Stimulated activated CD4-positive, alpha-beta T cell treated with anti-CD3 and anti-CD28 coated beads, TNF-alpha, amount 100 ng/mL, for 4 hours (primary cell): ENCODE measurements around the gene RBM10.
A peak's percentile ranks its signal among the peaks of the same experiment; 100 is the strongest.

Experiments
- DNase-seq, 3 experiments: peaks; one replicate each; pipeline ENCODE4 v3.0.0-alpha.2; 2020; ENCODE audit warnings: low read depth in 3 of 3

Gene RBM10

DNA sequence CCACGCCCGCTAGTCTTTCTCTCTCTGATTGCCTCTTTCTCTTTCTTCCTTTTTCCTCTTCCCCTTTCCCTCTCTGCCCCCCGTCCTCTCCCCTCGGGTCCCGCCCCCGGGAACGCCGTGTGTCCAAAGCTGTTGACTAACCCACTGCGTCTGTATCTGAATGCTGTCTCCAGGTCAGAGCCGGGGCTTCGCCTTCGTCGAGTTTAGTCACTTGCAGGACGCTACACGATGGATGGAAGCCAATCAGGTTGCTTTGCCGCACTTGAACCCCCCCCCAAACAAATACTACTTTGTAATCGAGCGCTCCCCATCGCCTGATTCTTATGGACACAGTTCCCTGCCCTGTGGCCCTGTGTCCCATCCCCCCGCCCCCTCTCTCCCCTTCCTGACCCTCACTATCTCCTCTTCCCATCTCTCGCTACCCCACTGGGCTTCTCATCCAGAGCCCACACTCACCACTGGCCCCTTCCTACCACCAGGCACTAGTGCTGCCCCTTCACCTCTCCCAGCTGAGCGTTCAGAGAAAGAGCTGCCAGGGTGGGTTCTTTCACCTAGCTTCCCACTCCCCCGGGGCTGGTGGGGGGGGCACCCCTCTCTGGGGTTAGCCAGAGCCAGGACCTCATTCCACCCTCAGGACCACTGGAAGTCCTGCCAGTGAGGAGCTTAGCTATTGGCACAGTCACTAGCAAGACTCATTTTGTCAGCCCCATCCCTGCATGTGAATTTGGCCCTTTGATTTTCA lies 30.0 kb downstream of the RBM10 start:
- no peak for DNase-seq

DNA sequence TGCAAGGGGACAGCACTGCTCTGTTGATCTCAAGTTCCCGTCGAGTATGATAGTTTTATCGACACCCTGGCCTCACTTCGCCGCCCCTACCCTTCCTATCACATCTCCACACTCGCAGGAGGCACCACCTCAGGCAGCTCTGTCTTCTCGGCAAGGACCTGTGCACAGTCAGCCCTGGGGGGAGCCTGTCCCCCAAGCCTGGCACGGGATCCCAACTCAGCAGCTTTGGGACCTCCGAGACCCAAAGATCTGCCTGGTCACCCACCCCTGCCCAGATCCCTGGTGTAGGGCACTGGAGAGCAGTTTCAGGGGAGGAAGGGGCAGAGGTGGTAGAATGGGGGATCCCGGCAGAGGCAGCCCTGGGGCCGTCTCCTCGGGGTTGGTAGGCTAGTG lies 30.6 kb downstream of the RBM10 start:
- no peak for DNase-seq

DNA sequence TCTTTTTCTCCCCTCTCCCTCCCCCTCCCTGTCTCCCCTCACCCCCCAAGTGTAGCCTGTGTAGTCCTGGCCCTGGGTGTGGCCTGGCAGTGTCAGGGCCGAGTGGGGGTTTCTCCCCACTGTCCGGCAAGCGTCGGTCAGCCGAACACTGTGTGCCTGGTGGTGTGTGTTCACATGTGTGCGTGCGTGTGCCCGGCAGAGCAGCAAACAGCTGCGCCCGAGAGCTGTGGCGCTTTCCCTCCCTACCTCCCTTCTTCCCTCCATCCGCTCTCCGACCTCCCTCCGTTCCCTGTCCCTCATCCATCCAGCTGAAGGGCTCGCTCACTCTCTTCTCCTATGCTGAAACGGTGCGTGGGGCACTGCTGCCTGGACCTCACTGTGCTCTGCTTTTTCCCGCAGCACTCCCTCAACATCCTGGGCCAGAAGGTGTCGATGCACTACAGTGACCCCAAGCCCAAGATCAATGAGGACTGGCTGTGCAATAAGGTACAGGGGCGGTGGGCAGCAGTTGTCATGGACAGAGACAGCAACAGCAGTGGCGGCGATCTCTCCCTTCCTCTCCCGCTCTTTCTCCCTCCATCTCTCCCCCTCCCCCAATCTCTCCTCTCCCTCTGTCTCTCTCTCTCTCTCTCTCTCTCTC lies 31.2 kb downstream of the RBM10 start:
- no peak for DNase-seq

DNA sequence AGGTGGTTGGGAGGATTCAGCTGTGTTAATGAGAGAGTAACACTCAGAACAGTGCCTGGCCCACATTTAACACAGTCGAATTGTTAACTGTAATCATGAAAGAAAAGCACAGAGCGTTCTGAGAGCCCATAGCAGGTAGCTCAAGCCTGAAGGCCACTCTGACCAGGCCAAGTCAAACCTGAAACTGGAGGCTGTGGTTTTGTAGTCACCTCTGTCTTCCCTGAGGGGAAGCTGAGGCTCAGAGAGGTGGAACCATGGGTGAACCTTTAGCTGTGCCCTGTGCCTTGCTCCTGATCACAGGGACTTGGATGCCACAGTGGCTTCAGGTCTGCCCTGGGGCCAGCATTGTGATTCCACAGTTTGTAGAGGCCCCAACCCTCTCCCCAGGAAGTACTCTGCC lies 32.1 kb downstream of the RBM10 start:
- DNase-seq = no peak

DNA sequence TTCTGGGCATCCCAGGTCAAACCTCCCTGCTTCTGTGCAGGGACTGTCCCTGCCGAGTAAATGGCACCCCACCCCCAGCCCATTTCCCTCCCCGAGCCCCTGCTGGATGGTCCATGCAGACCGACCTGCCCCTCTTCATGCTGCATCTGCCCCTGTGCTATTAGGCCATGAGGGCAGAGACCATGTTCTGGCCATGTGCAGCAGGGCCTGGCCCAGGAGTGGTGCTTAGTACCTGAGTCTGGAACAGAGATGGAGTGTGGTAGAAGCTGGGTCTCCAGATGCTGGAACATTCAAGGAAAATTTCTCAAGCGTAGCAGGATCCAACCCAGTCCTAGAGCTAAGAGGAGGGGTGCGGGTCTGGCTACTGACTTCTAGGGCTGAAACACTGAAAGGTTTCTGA lies 33.3 kb downstream of the RBM10 start:
- no peak for DNase-seq

DNA sequence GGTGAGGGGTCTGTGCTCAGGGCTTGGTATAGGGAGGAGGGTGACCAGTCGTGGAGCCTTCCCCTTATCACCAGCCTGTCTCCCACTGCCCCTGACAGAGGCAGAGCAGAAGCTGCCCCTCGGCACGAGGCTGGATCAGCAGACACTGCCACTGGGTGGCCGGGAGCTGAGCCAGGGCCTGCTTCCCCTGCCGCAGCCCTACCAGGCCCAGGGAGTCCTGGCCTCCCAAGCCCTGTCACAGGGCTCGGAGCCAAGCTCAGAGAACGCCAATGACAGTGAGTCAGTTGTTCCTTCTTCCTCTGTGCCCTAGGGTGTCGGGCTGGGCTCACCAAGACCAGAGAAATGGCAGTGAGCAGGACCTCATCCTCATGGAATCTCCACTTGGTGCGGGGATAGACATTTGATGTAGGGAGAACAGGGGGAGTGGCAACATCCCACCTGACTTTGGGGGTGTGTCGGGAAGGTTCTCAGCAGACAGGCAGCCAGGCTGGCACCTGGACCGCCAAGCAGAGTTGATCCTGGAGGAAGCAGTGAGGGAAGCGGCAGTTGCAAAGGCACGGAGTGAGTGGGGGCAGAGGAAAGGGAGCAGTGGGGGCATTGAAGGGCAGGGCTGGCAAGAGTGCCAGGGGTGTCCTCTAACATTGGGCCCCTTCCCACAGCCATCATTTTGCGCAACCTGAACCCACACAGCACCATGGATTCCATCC lies 34.4 kb downstream of the RBM10 start:
- no peak for DNase-seq

DNA sequence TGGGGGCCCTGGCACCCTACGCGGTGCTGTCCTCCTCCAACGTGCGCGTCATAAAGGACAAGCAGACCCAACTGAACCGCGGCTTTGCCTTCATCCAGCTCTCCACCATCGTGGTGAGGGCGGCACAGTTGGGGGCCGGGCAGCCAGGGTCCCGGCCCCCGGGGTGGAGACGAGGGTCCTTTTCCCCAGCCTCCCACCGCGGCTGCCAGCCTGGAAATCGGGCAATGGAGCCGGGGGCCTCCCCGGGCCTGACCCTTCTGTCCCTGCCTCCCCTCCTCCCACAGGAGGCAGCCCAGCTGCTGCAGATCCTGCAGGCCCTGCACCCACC lies 34.9 kb downstream of the RBM10 start:
- no peak for DNase-seq

DNA sequence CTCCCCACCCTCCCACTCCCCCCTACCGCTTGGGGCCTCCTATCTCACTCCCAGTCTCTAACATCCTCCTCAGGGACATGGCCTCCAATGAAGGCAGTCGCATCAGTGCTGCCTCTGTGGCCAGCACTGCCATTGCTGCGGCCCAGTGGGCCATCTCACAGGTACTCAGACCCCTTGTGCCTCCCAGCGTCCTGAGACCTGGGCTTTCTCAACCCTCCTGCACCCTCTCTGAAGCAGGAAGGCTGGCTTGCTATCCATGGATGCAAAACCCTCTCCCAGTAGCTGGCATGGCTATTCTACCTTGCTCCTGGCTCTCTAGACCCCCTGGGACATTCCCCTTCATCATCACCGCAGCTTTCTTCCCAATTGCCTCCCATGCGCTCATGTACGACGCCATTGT lies 35.3 kb downstream of the RBM10 start:
- no peak for DNase-seq

DNA sequence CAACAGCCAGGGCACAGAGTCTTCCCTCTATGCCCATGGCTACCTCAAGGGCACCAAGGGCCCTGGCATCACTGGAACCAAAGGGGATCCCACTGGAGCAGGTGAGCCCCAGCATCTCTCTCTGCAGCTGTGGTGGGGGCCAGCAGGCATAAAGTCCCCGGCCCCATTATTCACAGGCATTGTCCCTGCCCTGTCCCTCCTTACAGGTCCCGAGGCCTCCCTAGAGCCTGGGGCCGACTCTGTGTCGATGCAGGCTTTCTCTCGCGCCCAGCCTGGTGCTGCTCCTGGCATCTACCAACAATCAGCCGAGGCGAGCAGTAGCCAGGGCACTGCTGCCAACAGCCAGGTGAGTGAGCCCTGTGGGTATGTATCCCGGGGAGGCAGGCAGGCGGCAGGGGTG lies 36.3 kb downstream of the RBM10 start:
- no peak for DNase-seq

DNA sequence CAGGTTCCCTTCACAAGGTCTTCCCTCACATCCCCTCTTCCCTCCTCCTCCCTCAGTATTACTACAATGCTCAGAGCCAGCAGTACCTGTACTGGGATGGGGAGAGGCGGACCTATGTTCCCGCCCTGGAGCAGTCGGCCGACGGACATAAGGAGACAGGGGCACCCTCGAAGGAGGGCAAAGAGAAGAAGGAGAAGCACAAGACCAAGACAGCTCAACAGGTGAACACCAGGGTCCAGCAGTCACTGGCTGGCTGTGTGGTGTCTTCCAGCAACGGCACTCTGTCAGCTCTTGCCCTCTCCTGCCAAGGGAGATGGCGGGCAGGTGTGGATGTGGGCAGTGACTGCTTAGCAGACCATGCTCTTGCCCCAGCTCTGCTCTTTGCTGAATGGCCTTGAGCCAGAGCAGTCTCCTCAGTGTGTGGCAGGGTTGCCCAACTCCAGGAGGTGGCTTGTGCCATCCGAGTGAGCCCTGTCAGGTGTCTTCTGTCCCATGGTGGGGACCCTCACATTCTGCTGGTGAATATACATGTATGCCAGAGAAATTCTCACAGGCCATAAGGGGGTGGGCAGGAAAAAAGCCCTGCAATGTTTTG lies 37.2 kb downstream of the RBM10 start:
- DNase-seq = no peak

DNA sequence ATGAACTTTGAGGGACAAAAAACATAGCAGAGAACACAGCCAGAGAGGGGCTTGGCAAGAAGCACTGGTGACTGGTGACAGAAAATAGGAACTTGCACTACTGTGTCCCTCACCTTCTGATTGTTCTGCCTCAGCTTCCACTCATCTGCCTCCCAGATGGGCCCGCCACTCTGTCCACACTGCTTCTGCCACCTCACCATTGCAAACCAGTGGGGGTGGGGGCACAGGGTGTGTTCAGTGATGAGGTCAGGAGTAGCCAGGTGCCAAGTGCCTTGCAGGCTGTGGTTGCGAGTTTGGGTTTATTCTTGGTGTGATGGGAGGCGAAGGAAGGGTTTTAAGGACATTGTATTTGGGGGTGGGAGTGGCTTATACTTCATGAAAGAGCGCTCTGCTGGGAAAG lies 39.5 kb downstream of the RBM10 start:
- no peak for DNase-seq

DNA sequence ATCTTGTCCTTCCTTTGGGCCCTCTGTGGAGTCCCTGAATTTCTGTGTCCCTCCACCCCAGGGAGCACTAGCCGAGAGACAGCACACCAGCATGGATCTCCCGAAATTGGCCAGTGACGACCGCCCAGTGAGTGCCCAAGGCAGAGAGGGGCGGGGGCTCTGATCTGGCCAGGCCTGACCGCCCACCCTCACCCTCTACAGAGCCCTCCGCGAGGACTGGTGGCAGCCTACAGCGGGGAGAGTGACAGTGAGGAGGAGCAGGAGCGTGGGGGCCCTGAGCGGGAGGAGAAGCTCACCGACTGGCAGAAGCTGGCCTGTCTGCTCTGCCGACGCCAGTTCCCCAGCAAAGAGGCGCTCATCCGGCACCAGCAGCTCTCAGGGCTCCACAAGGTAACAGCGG lies 40.2 kb downstream of the RBM10 start:
- no peak for DNase-seq

DNA sequence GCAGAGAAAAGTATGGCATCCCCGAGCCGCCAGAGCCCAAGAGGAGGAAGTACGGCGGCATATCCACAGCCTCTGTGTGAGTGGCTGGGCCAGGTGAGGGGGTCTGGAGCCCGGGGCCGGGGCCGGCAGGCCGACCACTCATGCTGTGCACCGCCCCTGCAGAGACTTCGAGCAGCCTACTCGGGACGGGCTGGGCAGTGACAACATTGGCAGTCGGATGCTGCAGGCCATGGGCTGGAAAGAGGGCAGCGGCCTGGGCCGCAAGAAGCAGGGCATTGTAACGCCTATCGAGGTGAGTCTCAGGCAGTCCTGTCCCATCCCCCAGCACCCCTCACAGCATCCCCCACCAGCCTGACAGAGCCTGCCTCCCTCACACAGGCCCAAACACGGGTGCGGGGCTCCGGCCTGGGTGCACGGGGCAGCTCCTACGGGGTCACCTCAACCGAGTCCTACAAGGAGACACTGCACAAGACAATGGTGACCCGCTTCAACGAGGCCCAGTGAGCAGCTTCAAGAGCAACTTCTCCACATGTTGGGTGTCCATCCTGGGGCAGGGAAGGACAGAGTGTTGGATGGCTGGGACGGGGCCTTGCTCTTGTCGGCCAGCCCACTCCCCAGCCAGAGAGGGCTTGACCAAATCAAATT lies 41.2 kb downstream of the RBM10 start:
- DNase-seq = no peak

DNA sequence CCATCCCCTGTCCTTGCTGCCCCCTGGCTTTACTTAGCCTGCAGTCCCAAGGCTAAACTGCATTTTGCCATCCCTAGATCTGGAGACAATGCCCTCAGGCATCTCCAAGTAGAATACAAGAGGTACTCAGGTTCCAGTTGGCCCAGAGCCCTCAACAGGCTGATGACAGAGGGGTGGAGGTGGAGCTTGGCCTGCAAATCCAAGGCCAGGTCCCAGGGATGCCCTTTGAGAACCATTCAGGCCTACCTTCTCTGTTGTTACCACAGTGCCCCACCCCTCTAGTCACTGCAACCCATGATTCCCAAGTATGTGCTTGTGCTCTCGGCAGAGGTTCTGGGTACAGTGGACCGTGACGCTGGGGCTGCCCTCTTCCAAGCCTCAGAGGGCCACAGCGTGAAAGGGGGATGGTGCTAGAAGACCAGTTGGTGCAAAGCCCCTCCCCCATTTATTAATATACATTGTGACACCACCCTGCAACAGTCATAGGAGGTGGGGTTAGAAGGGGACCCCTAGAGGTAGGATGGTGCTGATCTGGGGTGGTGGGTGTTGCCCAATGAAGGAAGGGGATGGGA lies 42.2 kb downstream of the RBM10 start:
- DNase-seq = no peak

DNA sequence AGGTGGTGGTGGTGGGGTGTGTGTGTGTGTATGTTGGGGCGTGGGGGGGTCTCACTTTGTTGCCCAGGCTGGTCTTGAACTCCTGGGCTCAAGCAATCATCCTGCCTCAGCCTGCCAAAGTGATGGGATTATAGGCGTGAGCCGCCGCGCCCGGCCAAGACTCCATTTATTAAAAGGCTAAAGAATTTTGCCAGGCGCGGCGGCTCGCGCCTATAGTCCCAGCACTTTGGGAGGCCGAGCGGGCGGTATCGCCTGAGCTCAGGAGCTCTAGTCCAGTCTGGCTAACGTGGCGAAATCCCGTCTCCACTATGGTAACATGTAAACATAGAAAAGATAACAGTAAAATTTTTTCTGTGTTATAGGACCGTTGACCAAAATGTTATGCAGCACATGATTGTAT lies 44.9 kb downstream of the RBM10 start:
- no peak for DNase-seq

DNA sequence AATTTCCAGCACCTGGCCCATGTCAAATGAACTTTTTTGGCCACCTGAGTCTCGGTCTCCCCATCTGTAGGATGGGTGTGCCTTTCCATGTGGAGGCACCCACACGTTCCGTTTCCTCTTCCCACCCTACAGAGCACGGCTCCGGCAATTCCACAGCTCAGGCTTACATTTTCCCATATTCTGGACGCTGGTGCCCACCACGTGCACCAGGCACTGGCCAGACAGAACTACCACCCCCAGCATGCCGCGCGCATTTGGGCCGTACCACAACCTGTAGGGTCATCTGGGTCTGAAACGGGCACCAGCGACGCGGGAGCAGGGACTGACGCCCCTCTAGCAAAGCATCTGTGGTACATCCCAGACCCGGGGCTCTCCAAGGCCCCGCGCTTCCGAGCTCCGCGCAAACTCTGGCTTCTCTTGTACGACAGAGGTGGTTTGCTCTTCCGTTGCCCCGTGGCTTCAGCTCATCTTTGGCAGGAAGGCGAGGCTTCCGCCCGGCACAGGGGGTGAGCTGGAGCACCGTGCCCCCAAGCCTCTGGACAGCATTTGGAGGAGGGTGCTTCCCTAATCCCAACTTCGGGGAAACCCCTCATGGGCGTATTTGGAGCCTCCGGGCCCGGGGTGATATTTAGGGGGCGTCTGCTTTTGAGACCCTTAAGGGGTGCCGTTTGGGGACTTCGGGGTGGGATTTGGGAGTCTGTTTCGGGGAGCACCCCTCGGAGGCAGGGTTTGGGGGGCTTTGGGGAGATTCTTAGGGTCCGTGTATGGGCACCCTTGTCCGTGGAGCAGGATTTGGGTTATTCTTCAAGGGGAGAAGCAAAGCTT lies 45.6 kb downstream of the RBM10 start:
- peak; percentile 48 to 66 (median 66) for DNase-seq

DNA sequence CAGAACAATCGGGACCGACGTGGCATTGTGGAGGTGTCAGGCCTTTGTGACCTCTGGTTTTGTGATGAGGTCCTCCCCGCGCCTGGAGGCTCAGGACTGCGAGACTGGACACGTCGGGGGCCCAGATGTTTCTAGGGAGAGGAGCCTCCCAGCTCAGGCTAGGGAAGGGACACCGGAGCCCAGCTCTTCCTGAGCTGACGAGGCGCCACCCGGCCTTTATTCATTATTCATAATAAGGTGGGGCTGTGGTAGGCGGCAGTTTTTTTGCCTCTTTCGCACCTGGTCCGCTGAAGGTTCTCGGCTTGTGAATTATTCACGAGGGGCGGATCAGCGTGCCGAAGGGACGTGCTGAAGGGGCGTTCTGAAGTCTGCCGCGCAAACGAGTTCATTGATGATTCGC lies 46.3 kb downstream of the RBM10 start:
- DNase-seq = peak in 2 of 3 experiments; percentile 23 to 35

DNA sequence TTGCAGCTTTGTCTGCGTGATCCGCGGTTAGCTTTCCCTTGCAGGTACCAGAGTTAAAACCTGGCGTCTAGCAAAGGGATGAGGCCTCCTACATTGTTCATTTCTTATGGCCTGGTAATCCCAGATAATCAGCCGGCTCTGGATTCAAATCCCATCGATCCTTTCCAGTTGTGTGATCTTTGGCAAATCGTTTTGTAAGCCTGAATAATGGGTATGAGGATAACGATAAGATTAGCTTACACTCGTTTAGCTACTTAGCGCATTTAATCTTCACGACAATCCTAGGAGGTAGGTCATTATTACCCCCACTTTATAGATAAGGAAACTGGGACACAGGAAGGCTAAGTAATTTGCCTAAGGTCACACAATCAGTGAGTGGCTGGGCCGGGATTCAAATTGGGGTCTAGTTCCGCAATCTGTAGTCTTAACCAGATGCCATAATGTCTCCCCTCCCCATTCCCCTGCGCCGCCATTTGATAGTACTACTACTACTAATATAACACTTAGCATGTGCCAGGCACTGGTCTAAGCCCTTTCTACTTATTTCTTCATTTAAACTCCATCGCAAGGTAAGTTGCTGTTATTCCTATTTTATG lies 46.9 kb downstream of the RBM10 start:
- DNase-seq = no peak

DNA sequence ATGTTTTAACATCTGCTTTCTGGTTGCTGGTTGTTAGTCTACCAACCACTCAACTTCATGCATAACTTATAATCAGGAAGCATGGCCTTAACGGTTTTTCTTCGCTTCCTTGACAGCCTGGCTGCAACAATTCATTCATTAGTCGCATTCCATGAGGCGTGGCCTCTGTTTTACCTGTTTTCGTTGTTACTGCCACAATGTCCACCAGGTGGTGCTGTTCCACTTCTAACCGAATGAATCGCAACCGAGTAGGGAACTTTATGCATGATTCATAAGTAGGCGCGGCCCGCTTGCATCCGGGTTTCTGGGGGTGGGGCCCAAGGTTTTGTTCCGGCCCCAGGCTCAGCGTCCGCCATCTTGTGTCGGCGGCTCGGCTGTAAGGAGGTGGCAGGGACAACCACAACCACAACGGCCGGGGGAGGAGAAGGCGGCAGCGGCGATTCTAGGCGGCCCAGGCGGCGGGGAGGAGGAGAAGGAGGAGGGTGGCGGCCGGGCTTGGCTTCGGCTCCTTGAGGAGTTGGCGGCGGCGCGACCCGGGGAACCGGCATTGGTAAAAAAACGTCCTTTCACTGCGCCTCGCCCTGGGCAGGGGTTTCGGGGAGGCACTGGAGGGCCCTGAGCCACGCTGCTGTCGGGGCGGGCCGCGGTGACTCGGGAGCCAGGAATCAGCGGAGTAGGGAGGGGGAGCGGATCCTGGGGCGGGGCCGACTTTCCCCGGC lies 48.6 kb downstream of the RBM10 start, which contains the start of gene UBA1:
Gene UBA1 (plus strand): TSS at position 355 of the 719 bp plus-strand sequence. CDS start 4,974 bp downstream, outside the sequence.
- DNase-seq = peak; percentile 62 to 86 (median 81)
